ENCODE data around the gene EVA1C. TPM values are rescaled to one million over a fixed set of nuclear protein-coding genes. Genes with fewer than 3 reads are reported as not detected.

Gene EVA1C
- total and polyA plus RNA-seq, 9 donors: 27.1 to 156 (median 48.8) TPM

DNA sequence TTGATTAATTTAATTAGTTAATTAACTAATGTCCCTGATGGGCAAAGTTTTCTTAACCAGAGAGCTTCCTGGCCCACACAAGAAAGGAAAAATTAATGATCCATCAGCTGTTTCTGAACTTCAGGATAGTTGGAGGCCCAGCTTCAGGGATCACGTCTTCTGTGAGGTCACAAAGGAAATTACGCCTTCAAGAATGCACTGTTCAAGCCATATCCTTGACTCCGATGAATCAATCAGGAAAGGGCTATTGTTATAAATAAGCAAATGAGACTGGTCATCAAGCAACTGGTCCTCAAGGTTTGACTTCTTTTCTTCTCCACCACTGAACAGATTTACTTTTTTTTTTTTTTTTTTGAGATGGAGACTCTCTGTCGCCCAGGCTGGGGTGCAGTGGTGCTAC is 132.2 kb downstream of the EVA1C start:
- DNase-seq: no peak
- 90 to 93% (median 90%) methylated on average over 4 of the region's 4 CpGs for WGBS, 3 donors
- Histone ChIP-seq H3K27me3 (no peaks in the 10 kb centered on the region), H3K4me3 (no peak overlapping the region), H3K4me1 (ENCODE audit: insufficient read depth) (no peaks in the 10 kb centered on the region), H3K27ac (no peak overlapping the region), H3K36me3 (no peaks in the 10 kb centered on the region), H3K9me3 (no peaks in the 10 kb centered on the region)
- intact Hi-C loops (cut with DNase I): no loop called here
- no peak for TF ChIP-seq EP300 (IDR thresholded peaks at IDR 0.05)
- no peak for TF ChIP-seq POLR2A (IDR thresholded peaks at IDR 0.05)
- TF ChIP-seq, protein P1, sequence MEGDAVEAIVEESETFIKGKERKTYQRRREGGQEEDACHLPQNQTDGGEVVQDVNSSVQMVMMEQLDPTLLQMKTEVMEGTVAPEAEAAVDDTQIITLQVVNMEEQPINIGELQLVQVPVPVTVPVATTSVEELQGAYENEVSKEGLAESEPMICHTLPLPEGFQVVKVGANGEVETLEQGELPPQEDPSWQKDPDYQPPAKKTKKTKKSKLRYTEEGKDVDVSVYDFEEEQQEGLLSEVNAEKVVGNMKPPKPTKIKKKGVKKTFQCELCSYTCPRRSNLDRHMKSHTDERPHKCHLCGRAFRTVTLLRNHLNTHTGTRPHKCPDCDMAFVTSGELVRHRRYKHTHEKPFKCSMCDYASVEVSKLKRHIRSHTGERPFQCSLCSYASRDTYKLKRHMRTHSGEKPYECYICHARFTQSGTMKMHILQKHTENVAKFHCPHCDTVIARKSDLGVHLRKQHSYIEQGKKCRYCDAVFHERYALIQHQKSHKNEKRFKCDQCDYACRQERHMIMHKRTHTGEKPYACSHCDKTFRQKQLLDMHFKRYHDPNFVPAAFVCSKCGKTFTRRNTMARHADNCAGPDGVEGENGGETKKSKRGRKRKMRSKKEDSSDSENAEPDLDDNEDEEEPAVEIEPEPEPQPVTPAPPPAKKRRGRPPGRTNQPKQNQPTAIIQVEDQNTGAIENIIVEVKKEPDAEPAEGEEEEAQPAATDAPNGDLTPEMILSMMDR (IDR thresholded peaks at IDR 0.05): no peak

- TF ChIP-seq POLR2A (IDR thresholded peaks at IDR 0.05) (no peak), EP300 (IDR thresholded peaks at IDR 0.05) (no peak)
- TF ChIP-seq, protein P1 (IDR thresholded peaks at IDR 0.05): no peak
- Histone ChIP-seq H3K27ac (no peak overlapping the region), H3K36me3 (no peaks in the 10 kb centered on the region), H3K27me3 (no peaks in the 10 kb centered on the region), H3K4me3 (no peak overlapping the region), H3K4me1 (ENCODE audit: insufficient read depth) (no peaks in the 10 kb centered on the region), H3K9me3 (no peaks in the 10 kb centered on the region)
- no peak for DNase-seq
- intact Hi-C loops (cut with DNase I): no loop called here
- 74 to 81% (median 81%) methylated on average over 6 of the region's 6 CpGs for WGBS, 3 donors
Measured at GRCh38 chr21:32545948-32546441, 133.5 kb downstream of the EVA1C start.

DNA sequence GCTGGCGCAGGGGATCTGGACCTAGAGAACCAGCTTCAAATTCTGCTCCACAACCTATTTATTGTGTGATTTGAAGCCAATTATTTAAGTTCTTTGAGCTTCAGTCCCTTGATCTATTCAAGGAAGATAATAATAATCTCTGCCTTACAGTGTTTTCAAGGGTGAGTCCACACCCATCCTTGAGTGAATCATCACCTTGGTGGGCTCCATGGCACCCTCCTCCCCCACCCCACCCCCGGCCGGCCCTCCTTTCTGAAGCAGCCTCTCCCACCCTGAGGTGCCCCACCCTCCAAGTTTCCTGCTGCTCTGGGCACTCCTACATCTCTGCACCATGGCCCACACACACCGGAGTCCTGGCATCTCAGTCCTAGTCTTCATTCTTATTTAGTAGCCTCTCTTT is 134.5 kb downstream of the EVA1C start:
- no peaks in the 10 kb centered on the region for H3K9me3 ChIP-seq
- DNase-seq: no peak
- TF ChIP-seq, protein P1 (IDR thresholded peaks at IDR 0.05): no peak
- no peak for TF ChIP-seq POLR2A (IDR thresholded peaks at IDR 0.05)
- TF ChIP-seq EP300 (IDR thresholded peaks at IDR 0.05): no peak
- H3K4me3 ChIP-seq: no peak overlapping the region
- H3K27me3 ChIP-seq: no peaks in the 10 kb centered on the region
- WGBS, 3 donors: 88 to 90% (median 90%) methylated on average over 4 of the region's 4 CpGs
- no peaks in the 10 kb centered on the region for H3K36me3 ChIP-seq
- no peak overlapping the region for H3K27ac ChIP-seq
- intact Hi-C loops (cut with DNase I): no loop called here
- no peaks in the 10 kb centered on the region for H3K4me1 ChIP-seq (ENCODE audit: insufficient read depth)

GRCh38 chr21:32548978-32549377 is 136.5 kb downstream of the EVA1C start:
- no peak for TF ChIP-seq EP300 (IDR thresholded peaks at IDR 0.05)
- TF ChIP-seq, protein P1 (IDR thresholded peaks at IDR 0.05): no peak
- TF ChIP-seq POLR2A (IDR thresholded peaks at IDR 0.05): no peak
- H3K4me1 ChIP-seq (ENCODE audit: insufficient read depth): no peaks in the 10 kb centered on the region
- H3K27me3 ChIP-seq: no peaks in the 10 kb centered on the region
- H3K27ac ChIP-seq: no peak overlapping the region
- no peak for DNase-seq
- H3K9me3 ChIP-seq: no peaks in the 10 kb centered on the region
- intact Hi-C loops (cut with DNase I): no loop called here
- WGBS, 3 donors: 79 to 87% (median 84%) methylated on average over 8 of the region's 8 CpGs
- no peak overlapping the region for H3K4me3 ChIP-seq
- H3K36me3 ChIP-seq: no peaks in the 10 kb centered on the region

Data from ovary (tissue), 9 donors.